Ishikawa (cell line): ENCODE results near the gene KCNE3.

Experiments
- CREB1 ChIP-seq: IDR thresholded peaks from 2 replicates; pipeline ENCODE4 v1.6.1; 2012; ENCODE audit warnings: low read depth
- EGR1 ChIP-seq: IDR thresholded peaks from 2 replicates; pipeline ENCODE4 v1.6.1; 2012
- EP300 ChIP-seq: IDR thresholded peaks from 2 replicates; pipeline ENCODE4 v1.6.1; 2012; ENCODE audit warnings: borderline replicate concordance
- MAX ChIP-seq: IDR thresholded peaks from 2 replicates; pipeline ENCODE4 v1.6.1; 2012
- NFIC ChIP-seq: IDR thresholded peaks from 2 replicates; pipeline ENCODE4 v1.6.1; 2012
- RAD21 ChIP-seq: IDR thresholded peaks from 2 replicates; pipeline ENCODE4 v1.6.1; 2012; ENCODE audit warnings: low read depth
- TAF1 ChIP-seq: IDR thresholded peaks from 2 replicates; pipeline ENCODE4 v1.6.1; 2012; ENCODE audit warnings: low read depth, mild to moderate bottlenecking
- TCF12 ChIP-seq: IDR thresholded peaks from 2 replicates; pipeline ENCODE4 v1.6.1; 2012; ENCODE audit warnings: low read depth
- TEAD4 ChIP-seq: IDR thresholded peaks from 2 replicates; pipeline ENCODE4 v1.6.1; 2012
- YY1 ChIP-seq: IDR thresholded peaks from 2 replicates; pipeline ENCODE4 v1.6.1; 2012; ENCODE audit warnings: low read depth

GRCh38 chr11:74494916-74495315 lies 27.6 kb upstream of the KCNE3 start:
- TF ChIP-seq TCF12 (no peak), YY1 (no peak), RAD21 (no peak), MAX (no peak), CREB1 (no peak), EGR1 (no peak), TEAD4 (no peak), TAF1 (no peak), EP300 (no peak), NFIC (no peak)
